CD4-positive, alpha-beta memory T cell (primary cell): ENCODE data around the gene HOXB4. TPM values are rescaled to one million over a fixed set of nuclear protein-coding genes. Genes with fewer than 3 reads are reported as not detected.

ENCODE experiments used
- CTCF ChIA-PET: fragments of 350-600 bp; sonication (Branson Sonifier 250); formaldehyde crosslinking; loops from one replicate; lab custom pipeline; 2021; ENCODE audit warnings: inconsistent platforms; ENCODE audit not compliant: partially characterized antibody; lab: Charles Lee
- POLR2A ChIA-PET: fragments of 350-600 bp; sonication (Branson Sonifier 250); formaldehyde crosslinking; loops from one replicate; lab custom pipeline; 2021; ENCODE audit not compliant: partially characterized antibody; lab: Charles Lee
- DNase-seq, 5 donors: peaks; one replicate each; pipeline versions ENCODE4 v3.0.0 to v3.0.0-alpha.2; 2020 to 2022; ENCODE audit warnings: mixed read lengths in 1 of 5
- H3K27ac ChIP-seq: one replicate; pipeline ENCODE4 v1.7.0; 2013; ENCODE audit warnings: low read depth, low read length
- H3K27me3 ChIP-seq: 2 replicates; pipeline ENCODE4 v1.7.0; 2013; ENCODE audit warnings: mild to moderate bottlenecking, low read length, moderate library complexity; ENCODE audit not compliant: insufficient read depth
- H3K36me3 ChIP-seq: 2 replicates; pipeline ENCODE4 v1.7.0; 2013; ENCODE audit warnings: mild to moderate bottlenecking, low read length, moderate library complexity; ENCODE audit not compliant: insufficient read depth
- H3K4me1 ChIP-seq: 2 replicates; pipeline ENCODE4 v1.7.0; 2013; ENCODE audit warnings: mild to moderate bottlenecking, low read length, moderate library complexity; ENCODE audit not compliant: insufficient read depth
- H3K4me3 ChIP-seq, 2 donors: one replicate each; pipeline ENCODE4 v1.7.0; 2013; ENCODE audit warnings: low read length in 2 of 2, mild to moderate bottlenecking in 1 of 2
- H3K9me3 ChIP-seq, 2 donors: one replicate each; pipeline ENCODE4 v1.7.0; 2013; ENCODE audit warnings: low read length in 2 of 2, control low read depth in 1 of 2; ENCODE audit not compliant: control insufficient read depth in 1 of 2
- H3K27ac Mint-ChIP-seq, 7 donors: one replicate each; pipeline ENCODE4 v1.8.0; 2020 to 2021; ENCODE audit warnings: mixed read lengths in 7 of 7, mild to moderate bottlenecking in 6 of 7, inconsistent platforms in 3 of 7, moderate library complexity in 3 of 7
- H3K27me3 Mint-ChIP-seq, 2 donors: one replicate each; pipeline ENCODE4 v1.8.0; 2020 to 2021; ENCODE audit warnings: mixed read lengths in 2 of 2
- H3K36me3 Mint-ChIP-seq, 2 donors: one replicate each; pipeline ENCODE4 v1.8.0; 2020 to 2021; ENCODE audit warnings: mixed read lengths in 2 of 2, inconsistent platforms in 1 of 2, mild to moderate bottlenecking in 1 of 2
- H3K4me1 Mint-ChIP-seq, 4 donors: one replicate each; pipeline ENCODE4 v1.8.0; 2020 to 2021; ENCODE audit warnings: mixed read lengths in 4 of 4, mild to moderate bottlenecking in 1 of 4
- H3K4me3 Mint-ChIP-seq, 8 donors: one replicate each; pipeline ENCODE4 v1.8.0; 2020 to 2021; ENCODE audit warnings: mixed read lengths in 8 of 8, mild to moderate bottlenecking in 7 of 8, moderate library complexity in 6 of 8, inconsistent platforms in 3 of 8
- H3K9me3 Mint-ChIP-seq, 8 donors: one replicate each; pipeline ENCODE4 v1.8.0; 2020 to 2021; ENCODE audit warnings: mixed read lengths in 8 of 8, mild to moderate bottlenecking in 5 of 8, inconsistent platforms in 3 of 8, moderate library complexity in 1 of 8
- intact Hi-C: fragments of 100-400 bp; cut with micrococcal nuclease; formaldehyde crosslinking; loops from one replicate; pipeline ENCODE4 v1.15.1; 2023
- polyA plus RNA-seq, 2 donors: library from polyadenylated mRNA; unstranded; fragments of 300-500 nt; fragmentation: Illumina TruSeq; gene quantifications; one replicate each; pipeline ENCODE4 v1.2.3, GENCODE V29; 2021
- total RNA-seq, 2 experiments: library from RNA; stranded (reverse); gene quantifications; one replicate each; pipeline ENCODE4 v1.2.3, GENCODE V29; 2021

The HOXB4 gene
- total and polyA plus RNA-seq, 4 experiments from 2014 or later: 0.11 to 4.5 (median 1.6) TPM

DNA sequence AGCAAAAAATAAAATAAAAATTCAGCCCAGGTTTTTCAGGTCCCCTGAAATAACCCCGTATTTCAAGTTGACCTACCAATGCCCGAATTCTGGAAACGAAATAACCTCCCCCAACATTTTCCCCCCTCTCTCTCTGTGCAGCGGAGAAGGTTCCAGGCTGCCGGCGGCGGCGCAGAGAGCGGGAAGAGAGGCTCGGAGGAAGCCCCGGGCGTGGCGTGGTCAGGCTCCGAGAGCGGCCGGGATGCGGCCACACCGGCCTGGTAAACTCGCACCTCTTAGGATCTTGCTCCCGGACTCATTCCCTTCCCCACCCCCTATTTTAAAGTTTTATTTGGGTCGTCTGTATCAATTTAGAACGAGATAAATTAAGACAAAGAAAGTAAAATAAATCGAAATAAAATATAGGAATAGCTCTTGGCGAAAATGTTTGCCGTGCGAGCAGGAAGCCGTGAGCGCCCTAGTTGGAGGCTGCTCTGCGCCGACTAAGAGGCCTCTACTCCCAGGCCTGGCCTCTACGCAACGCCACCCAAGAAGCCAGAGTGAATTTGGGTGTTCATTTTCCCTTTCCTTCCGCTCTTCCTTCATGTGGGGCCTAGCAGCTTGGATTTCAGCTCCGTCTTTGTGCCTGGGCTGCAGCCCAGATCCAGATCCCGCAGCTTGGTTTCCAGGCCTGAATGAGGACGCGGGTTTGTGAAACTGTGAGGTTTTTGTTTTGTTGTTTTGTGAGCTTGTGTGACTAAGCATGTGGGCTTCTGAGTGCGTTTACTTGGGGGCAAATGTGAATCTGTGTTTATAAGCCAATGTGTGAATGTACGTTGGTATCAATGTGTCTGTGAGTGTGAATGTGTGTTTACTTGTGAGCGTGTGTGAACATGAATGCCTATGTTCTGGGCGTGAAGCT, 28.1 kb upstream of the HOXB4 start:
- H3K36me3 Mint-ChIP-seq: peaks cover 0 to 6% of the 10 kb centered on the region in 2 donors
- no peak overlapping the region for H3K4me3 Mint-ChIP-seq
- ChIA-PET CTCF (interaction anchor here (1.1 to 1.4 kb wide), 3 partner anchors 13 to 581 kb away, joined by 3 read pairs; no protein-coding TSS in a partner anchor), POLR2A (interaction anchor here (1.0 kb wide), 1 partner anchor 65 kb away, joined by 3 read pairs; no protein-coding TSS in a partner anchor)
- no peak overlapping the region for H3K4me3 ChIP-seq
- no peak overlapping the region for H3K27ac Mint-ChIP-seq
- intact Hi-C loops: no loop called here
- no peaks in the 10 kb centered on the region for H3K9me3 Mint-ChIP-seq
- DNase-seq: no peak
- peaks cover 47% of the 10 kb centered on the region for H3K4me1 ChIP-seq
- H3K4me1 Mint-ChIP-seq: peaks cover 9 to 39% (median 23%) of the 10 kb centered on the region in 4 donors
- no peak overlapping the region for H3K27ac ChIP-seq
- peaks cover 60% of the 10 kb centered on the region for H3K27me3 ChIP-seq
- H3K9me3 ChIP-seq: no peaks in the 10 kb centered on the region
- no peaks in the 10 kb centered on the region for H3K36me3 ChIP-seq
- peaks cover 43 to 70% of the 10 kb centered on the region in 2 donors for H3K27me3 Mint-ChIP-seq

DNA sequence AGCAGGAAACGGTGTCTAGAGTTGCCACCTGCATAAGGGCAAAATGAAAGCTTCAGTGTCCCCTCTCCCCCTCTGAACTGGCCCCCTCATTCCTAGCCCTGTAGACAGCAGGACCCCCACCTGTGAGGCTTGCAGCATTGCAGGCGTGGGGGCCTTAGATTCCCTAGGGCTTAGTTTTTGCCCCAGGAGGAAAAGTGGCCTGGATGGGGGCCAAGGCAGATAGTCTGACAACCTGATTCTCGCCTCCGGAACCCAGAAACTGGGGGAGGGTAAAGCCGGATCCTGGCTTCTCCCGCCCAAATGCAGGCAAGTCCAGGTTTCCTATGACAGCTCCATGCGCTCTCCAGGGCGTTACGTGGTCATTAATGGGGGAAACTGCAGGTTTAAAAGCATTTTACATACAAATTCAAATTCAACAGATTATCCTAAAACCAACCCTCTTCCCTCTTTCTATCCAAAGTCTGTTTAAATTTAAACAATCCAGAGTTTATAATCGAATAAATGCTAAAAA, 27.3 kb upstream of the HOXB4 start:
- DNase-seq: no peak
- intact Hi-C loops: no loop called here
- Histone ChIP-seq H3K36me3 (no peaks in the 10 kb centered on the region), H3K4me3 (no peak overlapping the region), H3K27me3 (peaks cover 62% of the 10 kb centered on the region), H3K4me1 (peaks cover 40% of the 10 kb centered on the region), H3K9me3 (no peaks in the 10 kb centered on the region), H3K27ac (no peak overlapping the region)
- H3K27me3 Mint-ChIP-seq: peaks cover 48 to 70% of the 10 kb centered on the region in 2 donors
- H3K36me3 Mint-ChIP-seq: no peaks in the 10 kb centered on the region
- peaks cover 7 to 32% (median 17%) of the 10 kb centered on the region in 4 donors for H3K4me1 Mint-ChIP-seq
- H3K9me3 Mint-ChIP-seq: no peaks in the 10 kb centered on the region
- peak overlapping the region in 1 of 7 donors; percentile 33 for H3K27ac Mint-ChIP-seq
- ChIA-PET POLR2A (no interaction called here), CTCF (interaction anchor here (0.6 to 1.4 kb wide), 3 partner anchors 13 to 580 kb away, joined by 3 read pairs; no protein-coding TSS in a partner anchor)
- H3K4me3 Mint-ChIP-seq: peak overlapping the region in 1 of 8 donors; percentile 61

DNA sequence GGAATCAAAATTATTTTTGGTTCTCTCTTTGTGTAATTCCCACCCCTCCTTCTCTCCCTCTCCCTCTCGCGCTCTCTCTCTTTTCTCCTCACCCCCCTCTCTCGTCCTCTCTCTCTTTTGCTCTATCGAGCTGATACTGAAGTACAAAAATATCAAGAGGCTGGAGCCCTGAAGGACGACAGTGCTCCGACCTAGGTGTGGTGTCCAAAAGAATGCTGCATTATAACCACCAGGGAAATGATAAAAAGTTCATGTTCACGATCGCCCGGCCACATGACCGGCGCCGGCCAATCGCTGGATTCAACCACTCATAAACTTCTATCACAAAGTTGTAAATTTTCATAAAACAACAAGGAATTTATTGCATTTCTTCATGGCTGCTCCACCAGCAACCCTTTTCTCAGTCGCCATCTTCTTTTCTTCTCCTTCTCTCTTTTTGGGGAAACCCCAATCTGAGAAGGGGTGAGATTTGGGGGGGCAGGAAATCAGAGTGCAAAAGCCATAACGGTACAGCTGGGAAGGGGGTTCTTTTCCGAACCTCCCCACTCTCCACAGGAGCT, 26.7 kb upstream of the HOXB4 start, which contains the start of gene HOXB6:
Gene HOXB6, minus strand, starts transcription at position 217 of the 560 bp plus-strand sequence. CDS start 6,836 bp downstream, outside the sequence.
- Mint-ChIP-seq H3K36me3 (no peaks in the 10 kb centered on the region), H3K4me1 (peaks cover 7 to 32% (median 17%) of the 10 kb centered on the region in 4 donors), H3K27ac (peak within 1 kb of the TSS in 1 of 7 donors; percentile 33), H3K9me3 (no peaks in the 10 kb centered on the region), H3K4me3 (peak within 1 kb of the TSS in 7 of 8 donors; percentile 5 to 75 (median 41)), H3K27me3 (peaks cover 54 to 76% of the 10 kb centered on the region in 2 donors)
- Histone ChIP-seq H3K9me3 (no peaks in the 10 kb centered on the region), H3K4me3 (no peak within 1 kb of the TSS), H3K4me1 (peaks cover 34% of the 10 kb centered on the region), H3K36me3 (no peaks in the 10 kb centered on the region), H3K27ac (no peak within 1 kb of the TSS), H3K27me3 (peaks cover 65% of the 10 kb centered on the region)
- POLR2A ChIA-PET: interaction anchor here (0.7 to 1.0 kb wide), 2 partner anchors 12 to 20 kb away, joined by 3 read pairs; partner anchors contain the start of gene HOXB5
- no peak for DNase-seq
- intact Hi-C loops: no loop called here
- CTCF ChIA-PET: interaction anchor here (0.7 to 1.4 kb wide), 3 partner anchors 32 to 579 kb away, joined by 3 to 4 read pairs (median 3); no protein-coding TSS in a partner anchor

DNA sequence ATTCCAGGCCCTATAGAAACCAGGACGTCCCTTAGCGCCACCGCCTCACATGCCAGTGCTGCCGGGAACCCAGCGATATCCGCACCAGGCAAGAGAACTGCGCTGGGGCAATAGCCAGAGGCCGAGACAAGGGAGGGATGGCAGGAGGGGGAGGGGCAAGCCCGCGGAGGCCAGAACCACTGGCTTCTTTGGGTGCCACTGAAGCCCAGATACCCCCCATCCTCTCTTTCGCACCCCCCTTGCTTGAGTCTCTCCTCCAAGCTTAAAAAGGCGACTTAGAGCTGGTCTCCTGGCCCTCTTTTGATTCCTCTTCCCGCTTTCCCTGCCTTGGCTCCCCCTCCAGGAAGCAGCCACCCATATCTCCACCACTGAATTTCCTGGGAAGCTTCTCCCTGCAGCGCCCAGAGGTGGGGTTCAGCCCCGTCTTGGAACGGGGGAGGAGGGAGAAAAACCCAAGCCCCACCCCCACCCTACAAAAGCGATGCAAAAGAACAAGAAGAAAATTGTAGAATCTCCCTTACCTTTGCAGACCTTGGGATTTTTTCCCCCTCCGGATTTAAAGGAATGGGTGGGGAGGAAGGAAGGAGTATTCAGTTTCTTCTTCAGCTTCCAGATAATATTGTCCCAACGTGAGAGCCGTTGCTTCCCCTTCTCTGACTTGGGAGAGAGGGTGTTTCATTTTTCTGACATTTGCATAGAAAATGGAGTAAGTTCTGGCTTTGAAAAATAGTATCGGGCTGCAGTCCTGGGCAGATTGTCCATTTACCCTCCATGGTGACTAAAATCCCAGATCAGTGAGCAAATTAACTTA, 26.0 kb upstream of the HOXB4 start:
- Mint-ChIP-seq H3K27me3 (peaks cover 58 to 77% of the 10 kb centered on the region in 2 donors), H3K4me1 (peaks cover 7 to 32% (median 17%) of the 10 kb centered on the region in 4 donors), H3K27ac (peak overlapping the region in 1 of 7 donors; percentile 2), H3K9me3 (no peaks in the 10 kb centered on the region), H3K36me3 (no peaks in the 10 kb centered on the region), H3K4me3 (peak overlapping the region in 5 of 8 donors; percentile 7 to 46 (median 41))
- no peak overlapping the region for H3K27ac ChIP-seq
- peaks cover 64% of the 10 kb centered on the region for H3K27me3 ChIP-seq
- DNase-seq: no peak
- H3K9me3 ChIP-seq: no peaks in the 10 kb centered on the region
- peaks cover 32% of the 10 kb centered on the region for H3K4me1 ChIP-seq
- no peak overlapping the region for H3K4me3 ChIP-seq
- intact Hi-C loops: no loop called here
- POLR2A ChIA-PET: interaction anchor here (0.7 to 1.0 kb wide), 2 partner anchors 11 to 21 kb away, joined by 3 read pairs; partner anchors contain the start of gene HOXB5
- CTCF ChIA-PET: interaction anchor here (0.7 kb wide), 1 partner anchor 190 kb away, joined by 4 read pairs; no protein-coding TSS in a partner anchor
- H3K36me3 ChIP-seq: no peaks in the 10 kb centered on the region

DNA sequence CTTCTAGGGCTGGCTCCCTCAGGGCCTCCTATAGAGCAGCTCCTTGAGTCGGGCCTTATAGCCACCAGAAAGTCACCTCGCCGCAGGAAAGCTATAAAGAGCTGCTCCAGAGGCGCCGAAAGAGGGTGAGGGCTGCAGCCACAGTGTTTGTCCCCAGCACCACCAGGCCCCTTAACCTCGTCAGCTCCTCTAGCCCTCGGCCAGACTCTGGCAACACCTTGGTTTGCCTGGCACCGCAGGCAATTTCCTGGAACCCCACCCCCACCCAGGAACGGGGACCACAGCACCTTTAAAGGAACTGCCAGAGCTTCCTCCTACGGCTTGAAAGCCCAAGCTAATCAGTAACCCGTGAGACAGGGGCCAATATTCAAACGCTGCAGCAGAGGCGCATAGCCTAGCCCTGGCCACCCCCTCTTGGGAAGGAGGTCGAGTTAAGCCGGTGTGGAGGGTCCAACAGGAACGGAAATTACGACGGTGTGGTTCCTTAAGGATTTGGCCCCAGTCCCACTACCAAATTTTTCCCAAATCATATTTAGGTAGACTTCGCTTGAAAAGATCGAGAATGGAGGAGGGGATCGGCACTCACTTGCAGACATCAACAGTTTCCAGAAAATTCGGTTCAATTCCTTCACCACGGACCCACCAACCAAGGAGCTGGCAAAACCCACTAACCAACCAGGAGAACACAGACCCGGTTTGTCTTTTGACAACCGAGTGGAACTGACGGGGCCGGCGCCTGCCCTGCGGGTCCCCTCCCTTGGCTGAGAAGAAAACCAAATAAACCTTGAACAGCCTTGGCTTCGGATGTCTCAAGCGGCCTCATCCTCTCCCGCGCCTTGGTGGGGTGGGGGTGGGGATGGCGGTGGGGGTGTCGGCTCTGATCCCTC, 23.6 kb upstream of the HOXB4 start:
- Mint-ChIP-seq H3K36me3 (no peaks in the 10 kb centered on the region), H3K4me3 (peak overlapping the region in 4 of 8 donors; percentile 29 to 81 (median 66))
- POLR2A ChIA-PET: interaction anchor here (1.0 kb wide), 1 partner anchor 11 kb away, joined by 5 read pairs; no protein-coding TSS in a partner anchor

More for the DNA sequence above, 23.6 kb upstream of the HOXB4 start:
- no peak for DNase-seq
- H3K9me3 ChIP-seq: no peaks in the 10 kb centered on the region
- no peaks in the 10 kb centered on the region for H3K9me3 Mint-ChIP-seq
- CTCF ChIA-PET: interaction anchor here (0.5 to 2.6 kb wide), 7 partner anchors 8 to 363 kb away, joined by 3 to 9 read pairs (median 3); no protein-coding TSS in a partner anchor
- H3K36me3 ChIP-seq: no peaks in the 10 kb centered on the region
- H3K4me3 ChIP-seq: no peak overlapping the region
- peaks cover 18 to 55% (median 34%) of the 10 kb centered on the region in 4 donors for H3K4me1 Mint-ChIP-seq
- H3K27me3 ChIP-seq: peaks cover 83% of the 10 kb centered on the region
- peaks cover 67 to 83% of the 10 kb centered on the region in 2 donors for H3K27me3 Mint-ChIP-seq
- intact Hi-C loops: no loop called here
- H3K27ac Mint-ChIP-seq: peak overlapping the region in 2 of 7 donors; percentile 46 to 74
- H3K4me1 ChIP-seq: peaks cover 53% of the 10 kb centered on the region
- H3K27ac ChIP-seq: no peak overlapping the region
